Panc1 (cell line): Measurements from ENCODE around the gene MVD. TPM values are rescaled to one million over a fixed set of nuclear protein-coding genes. Genes with fewer than 3 reads are reported as not detected.

Source experiments
- ATAC-seq: fragments of 200-7000 bp; cut with Tn5 transposase; 2 replicates; pipeline ENCODE4 v1.9.1; 2020; ENCODE audit warnings: mild to moderate bottlenecking, moderate library complexity
- BruUV-seq: library from RNA; stranded (reverse); fragments of 400-500 nt; replicated peaks from 2 replicates; lab custom pipeline; 2021; lab: Mats Ljungman, UMichigan
- CTCF ChIA-PET: fragments of 300-600 bp; sonication (Branson Sonifier 250); formaldehyde crosslinking; loops from one replicate; lab custom pipeline; 2022; ENCODE audit warnings: antibody characterized with exemption; lab: Charles Lee
- POLR2A ChIA-PET: fragments of 300-600 bp; sonication (Branson Sonifier 250); formaldehyde crosslinking; loops from one replicate; lab custom pipeline; 2022; ENCODE audit warnings: antibody characterized with exemption; lab: Charles Lee
- DNase-seq: peaks from one replicate; pipeline ENCODE4 v3.0.0-alpha.2; 2010; ENCODE audit warnings: low read depth, low spot score
- H3K27ac ChIP-seq: 2 replicates; pipeline ENCODE4 v1.5.1; 2011; ENCODE audit warnings: mild to moderate bottlenecking, low read length, inconsistent platforms
- H3K27me3 ChIP-seq: fragments of 200-500 bp; sonication (Bioruptor generic); 2 replicates; pipeline ENCODE4 v1.6.0; 2014; ENCODE audit warnings: low read length, inconsistent platforms; ENCODE audit not compliant: control insufficient read depth, insufficient read depth
- H3K36me3 ChIP-seq: fragments of 200-500 bp; sonication (Bioruptor generic); 2 replicates; pipeline ENCODE4 v1.5.1; 2014; ENCODE audit warnings: inconsistent platforms, mild to moderate bottlenecking, low read length, moderate library complexity; ENCODE audit not compliant: control insufficient read depth, insufficient read depth
- H3K4me1 ChIP-seq: 2 replicates; pipeline ENCODE4 v1.5.1; 2011; ENCODE audit warnings: inconsistent platforms, mild to moderate bottlenecking, low read length, moderate library complexity; ENCODE audit not compliant: control insufficient read depth, insufficient read depth
- H3K4me3 ChIP-seq, 2 experiments: 2 replicates each; pipeline ENCODE4 v1.5.1; 2011 to 2012; ENCODE audit warnings: low read depth in 2 of 2, low read length in 2 of 2, mild to moderate bottlenecking in 2 of 2, inconsistent platforms in 1 of 2, moderate library complexity in 1 of 2
- H3K9me3 ChIP-seq: fragments of 200-500 bp; sonication (Bioruptor generic); 2 replicates; pipeline ENCODE4 v1.5.1; 2014; ENCODE audit warnings: low read depth, mild to moderate bottlenecking, inconsistent platforms, low read length, moderate library complexity; ENCODE audit not compliant: control insufficient read depth, insufficient read depth
- CTCF ChIP-seq: fragments of 450-650 bp; IDR thresholded peaks from 2 replicates; pipeline ENCODE4 v1.5.1; 2017; ENCODE audit warnings: mild to moderate bottlenecking
- POLR2AphosphoS5 ChIP-seq: IDR thresholded peaks from 2 replicates; pipeline ENCODE4 v1.6.1; 2012; ENCODE audit warnings: mild to moderate bottlenecking, low read depth, low read length, moderate library complexity
- REST ChIP-seq, 2 experiments: IDR thresholded peaks; 2 replicates each; pipeline ENCODE4 v1.6.1; 2011 to 2012; ENCODE audit warnings: low read depth in 2 of 2, control low read depth in 1 of 2, low read length in 1 of 2, mild to moderate bottlenecking in 1 of 2, moderate library complexity in 1 of 2; ENCODE audit not compliant: insufficient read depth in 1 of 2
- SIN3A ChIP-seq: IDR thresholded peaks from 2 replicates; pipeline ENCODE4 v1.6.1; 2012; ENCODE audit warnings: low read depth, mild to moderate bottlenecking, low read length, moderate library complexity, borderline replicate concordance; ENCODE audit not compliant: insufficient read depth
- TCF7L2 ChIP-seq: IDR thresholded peaks from 2 replicates; pipeline ENCODE4 v1.6.1; 2011; ENCODE audit warnings: mild to moderate bottlenecking, low read depth, low read length, inconsistent platforms
- in situ Hi-C: cut with HindIII; loops from 2 replicates; pipeline ENCODE4 v1.10.0; 2016; ENCODE audit warnings: low sequenced_read_pairs, low pct_unique_long_range_greater_than_20kb
- intact Hi-C: fragments of 100-400 bp; cut with micrococcal nuclease; formaldehyde crosslinking; loops from one replicate; pipeline ENCODE4 v1.10.0; 2022; ENCODE audit not compliant: unreplicated experiment
- total RNA-seq: library from RNA; stranded (reverse); gene quantifications from one replicate; pipeline ENCODE4 v1.2.1, GENCODE V29; 2021; ENCODE audit not compliant: unreplicated experiment

The MVD gene
- total RNA-seq, 1 experiment from 2014 or later, result 96.8 TPM

- ATAC-seq, result no peak; the same call in 1 of the 2 replicates
- Histone ChIP-seq H3K4me1 (no peaks in the 10 kb centered on the region), H3K4me3 (no peak overlapping the region), H3K27me3 (no peaks in the 10 kb centered on the region), H3K36me3 (peaks cover 2% of the 10 kb centered on the region; the same call in 1 of the 2 replicates), H3K27ac (no peak overlapping the region), H3K9me3 (no peaks in the 10 kb centered on the region)
- in situ Hi-C loops (no loop called here), intact Hi-C loops (no loop called here)
- TF ChIP-seq CTCF (no peak), REST (IDR thresholded peaks at IDR 0.05; ENCODE audit: insufficient read depth in 1 of 2, low read depth in 2 of 2, low read length in 1 of 2) (no peak), POLR2AphosphoS5 (no peak), SIN3A (no peak), TCF7L2 (no peak)
- no TSS peak for BruUV-seq
- POLR2A ChIA-PET, result interaction anchor here (0.5 kb wide), 1 partner anchor 28 kb away, joined by 5 read pairs; no protein-coding TSS in a partner anchor
- no peak for DNase-seq
- CTCF ChIA-PET, result interaction anchor here (0.5 kb wide), 1 partner anchor 120 kb away, joined by 4 read pairs; no protein-coding TSS in a partner anchor
Observed at GRCh38 chr16:88602091-88602490, 60.8 kb downstream of the MVD start.

Other genes starting within 250 kb of the MVD start
- gene ZFPM1, start 209.8 kb downstream of the MVD start, total RNA-seq, result 3.9 TPM
- gene ZC3H18, start 92.7 kb downstream of the MVD start, total RNA-seq, result 45.9 TPM
- not detected for gene IL17C, start 24.5 kb downstream of the MVD start, total RNA-seq
- gene CYBA, start 12.0 kb downstream of the MVD start, total RNA-seq, result 233 TPM
- not detected for gene SNAI3, start 23.4 kb upstream of the MVD start, total RNA-seq
- 19.8 TPM for gene RNF166, start 43.3 kb upstream of the MVD start, total RNA-seq
- 24.8 TPM for gene CTU2, start 43.4 kb upstream of the MVD start, total RNA-seq
- gene PIEZO1, start 122.1 kb upstream of the MVD start, total RNA-seq, result 175 TPM
- gene CDT1, start 140.7 kb upstream of the MVD start, total RNA-seq, result 39.9 TPM
- gene APRT, start 148.8 kb upstream of the MVD start, total RNA-seq, result 231 TPM
- 81.6 TPM for gene GALNS, start 193.9 kb upstream of the MVD start, total RNA-seq
- 73.8 TPM for gene TRAPPC2L, start 194.0 kb upstream of the MVD start, total RNA-seq
- not detected for gene PABPN1L, start 203.6 kb upstream of the MVD start, total RNA-seq